AG04450 (cell line): ENCODE measurements around the gene STRN3. TPM values are rescaled to one million over a fixed set of nuclear protein-coding genes. Genes with fewer than 3 reads are reported as not detected.

Source experiments
- CTCF ChIA-PET: fragments of 300-600, 350-600 bp; formaldehyde crosslinking; extraction: SDS; loops from one replicate; lab custom pipeline; 2022; ENCODE audit warnings: antibody characterized with exemption, inconsistent platforms; lab: Charles Lee
- POLR2A ChIA-PET: fragments of 350-600 bp; formaldehyde crosslinking; extraction: SDS; loops from one replicate; lab custom pipeline; 2021; ENCODE audit warnings: antibody characterized with exemption, inconsistent platforms; lab: Yijun Ruan, JAX
- DNase-seq: peaks from one replicate; pipeline ENCODE4 v3.0.0-alpha.2; 2011; ENCODE audit warnings: low read depth, low spot score
- H3K27ac ChIP-seq: one replicate; pipeline ENCODE4 v1.5.1; 2012; ENCODE audit warnings: low read depth, low read length, control low read depth
- H3K27me3 ChIP-seq: one replicate; pipeline ENCODE4 v1.6.0; 2012; ENCODE audit warnings: low read length; ENCODE audit not compliant: control insufficient read depth, insufficient read depth
- H3K4me3 ChIP-seq: 2 replicates; pipeline ENCODE4 v1.5.1; 2011; ENCODE audit warnings: mild to moderate bottlenecking, low read depth, low read length, control low read depth
- H3K9me3 ChIP-seq: 2 replicates; pipeline ENCODE4 v1.5.1; 2012; ENCODE audit warnings: low read length; ENCODE audit not compliant: control insufficient read depth, insufficient read depth
- polyA plus RNA-seq: library from polyadenylated mRNA; depleted of rRNA; stranded (reverse); fragments of >200 nt; gene quantifications from 2 replicates; pipeline ENCODE4 v1.2.3, GENCODE V29; 2011
- TF ChIP-seq, protein P1 (sequence below): IDR thresholded peaks from 2 replicates; pipeline ENCODE4 v1.5.1; 2011; ENCODE audit warnings: low read depth, low read length, control low read depth, inconsistent platforms

STRN3 gene
- polyA plus RNA-seq, 1 experiment, result 41.1 TPM

DNA sequence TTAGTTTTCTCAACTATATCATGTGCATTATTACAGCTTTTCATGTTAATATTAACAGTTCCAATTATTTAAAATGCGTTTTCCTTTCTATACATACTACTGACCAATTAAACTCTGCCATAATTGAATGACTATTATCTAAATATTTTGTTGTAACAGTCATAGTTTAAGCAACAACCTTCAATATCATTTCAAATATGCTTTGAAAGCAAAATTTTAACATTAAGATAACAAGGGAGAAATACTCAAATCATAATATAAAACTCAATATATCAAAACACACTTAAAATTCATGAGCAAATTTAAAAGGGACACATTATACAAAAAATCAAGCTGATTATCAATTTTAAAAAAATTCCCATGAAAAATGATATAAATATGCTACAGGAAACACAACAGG, 111.4 kb downstream of the STRN3 start:
- DNase-seq, result no peak
- POLR2A ChIA-PET, result no interaction called here
- H3K4me3 ChIP-seq, result no peak overlapping the region
- H3K9me3 ChIP-seq, result no peaks in the 10 kb centered on the region
- CTCF ChIA-PET, result no interaction called here
- no peak overlapping the region for H3K27ac ChIP-seq
- TF ChIP-seq, protein P1, sequence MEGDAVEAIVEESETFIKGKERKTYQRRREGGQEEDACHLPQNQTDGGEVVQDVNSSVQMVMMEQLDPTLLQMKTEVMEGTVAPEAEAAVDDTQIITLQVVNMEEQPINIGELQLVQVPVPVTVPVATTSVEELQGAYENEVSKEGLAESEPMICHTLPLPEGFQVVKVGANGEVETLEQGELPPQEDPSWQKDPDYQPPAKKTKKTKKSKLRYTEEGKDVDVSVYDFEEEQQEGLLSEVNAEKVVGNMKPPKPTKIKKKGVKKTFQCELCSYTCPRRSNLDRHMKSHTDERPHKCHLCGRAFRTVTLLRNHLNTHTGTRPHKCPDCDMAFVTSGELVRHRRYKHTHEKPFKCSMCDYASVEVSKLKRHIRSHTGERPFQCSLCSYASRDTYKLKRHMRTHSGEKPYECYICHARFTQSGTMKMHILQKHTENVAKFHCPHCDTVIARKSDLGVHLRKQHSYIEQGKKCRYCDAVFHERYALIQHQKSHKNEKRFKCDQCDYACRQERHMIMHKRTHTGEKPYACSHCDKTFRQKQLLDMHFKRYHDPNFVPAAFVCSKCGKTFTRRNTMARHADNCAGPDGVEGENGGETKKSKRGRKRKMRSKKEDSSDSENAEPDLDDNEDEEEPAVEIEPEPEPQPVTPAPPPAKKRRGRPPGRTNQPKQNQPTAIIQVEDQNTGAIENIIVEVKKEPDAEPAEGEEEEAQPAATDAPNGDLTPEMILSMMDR, result no peak
- H3K27me3 ChIP-seq, result no peaks in the 10 kb centered on the region

DNA sequence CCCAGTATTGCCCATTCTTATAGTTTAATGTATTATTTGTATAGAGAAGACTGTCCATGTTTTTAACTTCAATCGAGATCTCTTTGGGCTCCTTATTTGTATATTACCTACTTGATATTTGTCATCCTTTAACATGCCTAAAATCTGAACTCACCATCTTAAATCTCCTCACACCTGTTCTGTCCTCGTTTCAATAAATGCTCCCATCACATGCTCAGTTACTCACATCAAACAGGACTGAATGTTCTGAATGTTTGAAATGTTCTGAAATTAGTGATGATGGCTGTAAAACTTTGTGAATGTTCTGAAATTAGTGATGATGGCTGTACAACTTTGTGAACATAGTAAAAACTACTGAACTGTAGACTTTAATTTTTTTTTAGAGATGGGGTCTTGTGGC, 117.4 kb downstream of the STRN3 start:
- ChIA-PET CTCF (interaction anchor here (0.6 kb wide), 1 partner anchor 251 kb away, joined by 3 read pairs; no protein-coding TSS in a partner anchor), POLR2A (no interaction called here)
- H3K4me3 ChIP-seq, result no peak overlapping the region
- H3K27ac ChIP-seq, result no peak overlapping the region
- H3K27me3 ChIP-seq, result no peaks in the 10 kb centered on the region
- TF ChIP-seq, protein P1, result no peak
- H3K9me3 ChIP-seq, result no peaks in the 10 kb centered on the region
- DNase-seq, result no peak

DNA sequence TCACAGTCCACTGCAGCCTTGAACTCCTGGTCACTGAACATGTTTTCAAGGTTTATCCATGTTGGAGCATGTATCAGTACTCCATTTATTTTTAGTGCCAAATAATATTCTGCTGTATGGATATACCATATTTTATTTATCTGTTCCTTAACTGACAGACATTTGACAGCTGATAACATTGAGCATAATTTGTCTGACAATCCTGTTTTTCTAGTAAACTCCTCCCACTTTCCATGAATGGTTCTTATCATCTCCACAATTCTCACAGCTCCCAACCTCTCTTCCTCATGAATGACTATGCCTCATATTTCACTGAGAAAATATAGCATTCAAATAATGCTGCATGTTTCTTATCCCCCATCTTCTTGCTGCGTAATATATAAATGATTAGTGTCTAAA, 118.5 kb downstream of the STRN3 start:
- no peaks in the 10 kb centered on the region for H3K27me3 ChIP-seq
- H3K9me3 ChIP-seq, result no peaks in the 10 kb centered on the region
- POLR2A ChIA-PET, result interaction anchor here (0.6 kb wide), 1 partner anchor 236 kb away, joined by 6 read pairs; no protein-coding TSS in a partner anchor
- no peak overlapping the region for H3K27ac ChIP-seq
- CTCF ChIA-PET, result no interaction called here
- TF ChIP-seq, protein P1, result no peak
- no peak for DNase-seq
- no peak overlapping the region for H3K4me3 ChIP-seq

DNA sequence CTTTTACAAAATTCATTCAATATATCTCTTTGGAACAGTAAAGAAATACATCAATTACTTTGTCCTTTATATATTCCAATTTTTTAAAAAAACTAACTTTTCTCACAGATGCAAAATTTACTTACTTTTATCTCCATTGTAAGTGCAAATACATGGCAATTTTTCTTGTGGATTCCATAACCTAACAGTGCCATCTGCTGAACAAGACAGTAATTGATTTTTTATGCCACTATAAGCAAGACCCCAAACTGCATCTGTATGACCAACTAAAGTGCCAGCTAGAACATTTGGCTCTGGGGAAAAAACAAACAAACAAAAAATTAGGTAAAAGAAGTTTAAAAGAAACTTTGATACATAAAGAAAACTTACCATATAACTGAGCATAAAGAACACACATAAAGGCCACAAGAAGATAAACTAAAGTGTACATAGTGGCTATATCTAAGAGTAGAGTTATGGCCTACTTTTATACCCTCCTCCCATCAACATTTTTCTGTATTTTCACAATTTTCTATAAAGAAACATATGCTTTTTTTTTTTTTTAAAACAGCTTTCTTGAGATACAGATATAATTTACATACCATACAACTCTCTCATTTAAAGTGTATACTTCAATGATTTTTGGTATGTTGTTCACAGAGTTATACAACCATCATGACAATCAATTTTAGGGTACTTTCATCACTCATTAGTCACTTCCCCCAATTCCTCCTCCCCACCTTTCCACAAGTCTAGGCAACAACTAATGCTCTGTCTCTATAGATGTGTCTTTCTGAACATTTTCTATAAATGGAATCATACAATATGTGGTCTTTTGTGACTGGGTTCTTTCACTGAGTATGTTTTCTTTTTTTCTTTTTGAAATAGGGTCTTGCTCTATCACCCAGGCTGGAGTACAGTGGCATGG, 119.2 kb downstream of the STRN3 start:
- no peaks in the 10 kb centered on the region for H3K27me3 ChIP-seq
- ChIA-PET CTCF (interaction anchor here (0.7 kb wide), 1 partner anchor 18 kb away, joined by 3 read pairs; no protein-coding TSS in a partner anchor), POLR2A (interaction anchor here (0.6 kb wide), 1 partner anchor 235 kb away, joined by 6 read pairs; no protein-coding TSS in a partner anchor)
- TF ChIP-seq, protein P1, result peak; percentile 31
- no peak overlapping the region for H3K4me3 ChIP-seq
- no peak for DNase-seq
- no peak overlapping the region for H3K27ac ChIP-seq
- H3K9me3 ChIP-seq, result no peaks in the 10 kb centered on the region
